ENCODE measurements around the gene HOOK1.

DNA sequence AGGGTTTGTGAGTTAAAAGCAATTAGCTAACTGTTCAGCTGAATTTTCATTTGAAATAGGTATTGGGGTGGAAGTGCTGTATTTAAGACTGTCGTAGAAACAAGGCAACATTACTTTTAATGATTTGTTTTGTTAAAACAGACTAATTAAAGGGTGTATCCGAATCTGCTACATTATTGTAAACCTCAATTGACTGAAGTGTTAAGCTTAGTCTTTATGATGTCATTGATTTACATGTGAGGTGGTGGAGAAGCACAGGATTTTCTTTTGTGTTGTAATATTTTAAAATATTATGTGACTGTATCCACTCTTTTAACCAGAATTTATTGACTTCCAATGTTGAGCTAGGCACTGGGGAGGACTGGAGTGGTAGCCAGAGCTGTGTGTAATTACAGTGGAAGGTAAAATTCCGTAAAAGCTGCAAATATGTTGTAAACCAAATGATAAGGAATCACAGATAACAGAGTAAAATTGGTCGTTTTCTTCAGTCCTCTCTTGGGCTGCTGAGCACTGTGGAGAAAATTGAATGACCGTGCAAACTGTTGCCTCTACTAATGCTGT lies 1.6 kb downstream of the HOOK1 start:
- TF ChIP-seq CTCF (IDR thresholded peaks at IDR 0.05) (no peak), POLR2A (IDR thresholded peaks at IDR 0.05) (no peak), EP300 (IDR thresholded peaks at IDR 0.05) (no peak), POLR2AphosphoS5 (IDR thresholded peaks at IDR 0.05) (no peak)

All from gastroesophageal sphincter (tissue), 3 donors.